WERI-Rb-1 (cell line): ENCODE measurements around the gene CHADL.
A peak's percentile ranks its signal among the peaks of the same experiment; 100 is the strongest.

Source experiments
- DNase-seq: peaks from one replicate; pipeline ENCODE4 v3.0.0-alpha.2; 2020
- H3K27ac ChIP-seq: fragments of 250-450 bp; sonication (Bioruptor Pico); 2 replicates; pipeline ENCODE4 v1.5.1; 2020; ENCODE audit warnings: mild to moderate bottlenecking, moderate library complexity
- H3K27me3 ChIP-seq: fragments of 250-450 bp; sonication (Bioruptor Pico); 2 replicates; pipeline ENCODE4 v1.5.1; 2021; ENCODE audit warnings: mild to moderate bottlenecking, low read depth, moderate library complexity; ENCODE audit not compliant: insufficient read depth, severe bottlenecking
- H3K36me3 ChIP-seq: fragments of 250-450 bp; sonication (Bioruptor Pico); 2 replicates; pipeline ENCODE4 v1.5.1; 2020; ENCODE audit warnings: mild to moderate bottlenecking, moderate library complexity
- H3K4me3 ChIP-seq: 2 replicates; pipeline ENCODE4 v1.5.1; 2011; ENCODE audit warnings: low read depth, mild to moderate bottlenecking, control low read depth, low read length
- H3K9me3 ChIP-seq: fragments of 250-450 bp; sonication (Bioruptor Pico); 2 replicates; pipeline ENCODE4 v1.5.1; 2021; ENCODE audit warnings: mild to moderate bottlenecking, moderate library complexity; ENCODE audit not compliant: severe bottlenecking
- TF ChIP-seq, protein P1 (sequence below): IDR thresholded peaks from 2 replicates; pipeline ENCODE4 v1.5.1; 2011; ENCODE audit warnings: low read depth, mild to moderate bottlenecking, control low read depth, inconsistent platforms, low read length

CHADL gene

DNA sequence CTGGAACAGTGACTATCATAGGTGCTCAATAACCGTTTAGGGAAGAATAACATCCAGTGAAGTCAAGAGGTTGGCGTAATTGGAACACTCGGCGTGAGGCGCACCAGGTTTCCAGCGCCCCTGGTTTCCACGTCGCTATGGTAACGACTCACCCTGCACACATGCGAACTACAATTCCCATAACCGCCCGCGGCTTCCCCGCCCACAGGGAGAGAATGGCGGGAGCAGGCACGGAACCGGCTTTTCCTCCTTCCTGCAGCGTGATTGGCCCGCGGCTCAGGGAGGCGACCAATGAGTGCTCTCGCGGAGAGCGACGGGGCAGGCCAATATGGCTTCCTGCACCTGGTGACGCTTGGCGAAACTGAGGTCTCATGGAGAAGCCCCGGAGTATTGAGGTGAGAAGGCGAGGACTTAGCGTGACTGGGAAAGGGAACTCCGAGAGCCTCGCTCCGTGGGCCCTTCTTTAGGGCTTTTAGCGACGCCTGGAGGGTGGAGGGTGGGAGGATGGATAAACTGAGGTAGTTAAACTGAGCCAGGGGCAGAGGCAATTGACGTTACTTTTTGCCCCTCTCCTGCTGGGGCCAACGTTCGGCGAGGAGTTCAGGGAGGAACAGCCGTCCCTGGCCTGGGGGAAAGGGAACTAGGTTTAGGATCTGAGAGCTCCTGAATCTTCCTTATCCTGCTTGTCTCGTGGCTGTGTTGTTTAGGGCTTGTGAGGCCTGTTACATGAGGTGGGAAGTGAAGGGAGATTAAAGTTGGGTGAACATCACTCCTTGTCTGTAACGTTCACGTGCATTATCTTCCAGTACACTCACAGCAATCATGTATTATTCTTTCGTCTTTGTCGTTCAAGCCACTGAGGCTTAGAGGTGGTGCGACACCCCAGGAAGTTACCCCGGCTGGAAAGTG, 35.5 kb downstream of the CHADL start, which contains the start of gene L3MBTL2:
L3MBTL2 (plus strand) TSS at position 321 of the 909 bp plus-strand sequence; CDS start at position 372, 51 bp downstream.
- Histone ChIP-seq H3K27me3 (no peaks in the 10 kb centered on the region), H3K9me3 (no peaks in the 10 kb centered on the region), H3K36me3 (peaks cover 14% of the 10 kb centered on the region), H3K4me3 (peak within 1 kb of the TSS; percentile 87), H3K27ac (peak within 1 kb of the TSS; percentile 89)
- TF ChIP-seq, protein P1, sequence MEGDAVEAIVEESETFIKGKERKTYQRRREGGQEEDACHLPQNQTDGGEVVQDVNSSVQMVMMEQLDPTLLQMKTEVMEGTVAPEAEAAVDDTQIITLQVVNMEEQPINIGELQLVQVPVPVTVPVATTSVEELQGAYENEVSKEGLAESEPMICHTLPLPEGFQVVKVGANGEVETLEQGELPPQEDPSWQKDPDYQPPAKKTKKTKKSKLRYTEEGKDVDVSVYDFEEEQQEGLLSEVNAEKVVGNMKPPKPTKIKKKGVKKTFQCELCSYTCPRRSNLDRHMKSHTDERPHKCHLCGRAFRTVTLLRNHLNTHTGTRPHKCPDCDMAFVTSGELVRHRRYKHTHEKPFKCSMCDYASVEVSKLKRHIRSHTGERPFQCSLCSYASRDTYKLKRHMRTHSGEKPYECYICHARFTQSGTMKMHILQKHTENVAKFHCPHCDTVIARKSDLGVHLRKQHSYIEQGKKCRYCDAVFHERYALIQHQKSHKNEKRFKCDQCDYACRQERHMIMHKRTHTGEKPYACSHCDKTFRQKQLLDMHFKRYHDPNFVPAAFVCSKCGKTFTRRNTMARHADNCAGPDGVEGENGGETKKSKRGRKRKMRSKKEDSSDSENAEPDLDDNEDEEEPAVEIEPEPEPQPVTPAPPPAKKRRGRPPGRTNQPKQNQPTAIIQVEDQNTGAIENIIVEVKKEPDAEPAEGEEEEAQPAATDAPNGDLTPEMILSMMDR = no peak
- DNase-seq = peak; percentile 98

DNA sequence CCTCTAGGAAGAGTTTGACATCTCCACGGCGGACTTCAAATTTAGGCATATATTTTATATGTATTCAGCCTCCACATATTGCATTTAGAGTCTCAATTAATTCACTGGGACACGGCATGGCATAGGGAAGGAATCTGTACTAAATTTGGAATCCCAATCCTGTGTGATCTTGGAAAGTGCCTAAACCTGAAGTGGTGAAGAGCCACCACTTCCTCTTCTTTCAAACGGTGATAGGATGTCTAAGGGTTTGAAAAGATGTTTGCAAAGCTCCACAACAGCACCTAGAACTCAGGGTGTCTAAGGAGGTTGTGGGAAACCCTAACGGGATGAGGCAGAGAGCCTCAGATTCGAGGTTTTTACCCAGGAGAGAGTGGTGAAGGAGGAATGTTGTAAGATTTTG, 36.7 kb downstream of the CHADL start:
- DNase-seq = no peak
- TF ChIP-seq, protein P1 = no peak
- no peaks in the 10 kb centered on the region for H3K27me3 ChIP-seq

DNA sequence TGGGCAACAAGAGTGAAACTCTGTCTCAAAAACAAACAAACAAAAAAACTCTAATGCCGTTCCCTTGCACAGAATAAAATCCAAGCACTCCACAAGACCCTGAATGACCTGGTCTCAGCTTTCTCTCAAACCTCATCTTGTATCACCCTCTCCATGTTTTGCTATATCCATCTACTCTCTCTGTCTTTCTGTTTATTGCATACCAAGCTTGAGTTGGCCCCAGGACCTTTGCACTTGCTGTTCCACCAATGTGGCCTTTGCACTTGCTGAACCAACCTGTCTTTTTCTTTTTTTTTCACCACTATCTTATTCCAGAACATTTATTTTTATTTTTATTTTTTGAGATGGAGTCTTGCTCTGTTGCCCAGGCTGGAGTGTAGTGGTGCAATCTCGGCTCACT, 37.6 kb downstream of the CHADL start:
- Histone ChIP-seq H3K9me3 (no peaks in the 10 kb centered on the region), H3K4me3 (no peak overlapping the region), H3K36me3 (no peaks in the 10 kb centered on the region; the same call in 1 of the 2 replicates), H3K27me3 (no peaks in the 10 kb centered on the region), H3K27ac (no peak overlapping the region)
- DNase-seq = no peak
- TF ChIP-seq, protein P1 = no peak

More for the DNA sequence above, 36.7 kb downstream of the CHADL start:
- Histone ChIP-seq H3K4me3 (no peak overlapping the region), H3K36me3 (peaks cover 4% of the 10 kb centered on the region), H3K9me3 (no peaks in the 10 kb centered on the region), H3K27ac (no peak overlapping the region)

GRCh38 chr22:41201141-41201540, 39.6 kb downstream of the CHADL start:
- H3K9me3 ChIP-seq = no peaks in the 10 kb centered on the region
- H3K27me3 ChIP-seq = no peaks in the 10 kb centered on the region
- DNase-seq = no peak
- H3K4me3 ChIP-seq = no peak overlapping the region
- no peak overlapping the region for H3K27ac ChIP-seq
- TF ChIP-seq, protein P1 = no peak
- no peaks in the 10 kb centered on the region; the same call in 1 of the 2 replicates for H3K36me3 ChIP-seq

- no peaks in the 10 kb centered on the region for H3K36me3 ChIP-seq
- DNase-seq = peak; percentile 70
- TF ChIP-seq, protein P1 = no peak
- H3K27me3 ChIP-seq = no peaks in the 10 kb centered on the region
- H3K9me3 ChIP-seq = no peaks in the 10 kb centered on the region
- peak overlapping the region; percentile 70 for H3K27ac ChIP-seq
- peak overlapping the region; percentile 71 for H3K4me3 ChIP-seq
Measured at GRCh38 chr22:41198027-41198580, 42.6 kb downstream of the CHADL start.
